ENCODE results near the gene FIBIN.

DNA sequence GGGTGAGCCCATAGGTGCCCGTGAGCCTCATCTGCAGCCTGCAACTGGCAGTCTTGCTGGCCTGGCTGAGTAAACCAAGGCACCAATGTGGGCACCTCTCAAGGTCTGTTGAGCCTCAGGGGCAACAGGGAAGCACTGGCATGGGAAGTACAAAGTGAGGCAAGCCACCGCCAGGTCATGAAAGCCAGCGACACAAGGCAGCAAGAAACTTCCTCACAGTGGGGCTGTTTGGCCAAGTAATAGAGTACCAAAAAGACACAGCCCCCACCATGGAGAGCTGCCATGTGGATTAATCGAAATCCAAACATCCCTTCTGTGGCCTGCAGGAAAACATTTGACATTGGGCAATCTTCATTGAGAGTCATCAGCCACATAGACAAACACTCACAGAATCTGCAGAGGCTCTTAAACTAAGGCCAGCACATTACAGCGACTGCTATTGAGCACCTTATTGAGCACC, 43.6 kb upstream of the FIBIN start:
- TF ChIP-seq, protein P1, sequence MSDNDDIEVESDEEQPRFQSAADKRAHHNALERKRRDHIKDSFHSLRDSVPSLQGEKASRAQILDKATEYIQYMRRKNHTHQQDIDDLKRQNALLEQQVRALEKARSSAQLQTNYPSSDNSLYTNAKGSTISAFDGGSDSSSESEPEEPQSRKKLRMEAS (CRISPR knock-in tag; IDR thresholded peaks at IDR 0.05), result no peak
- TF ChIP-seq, protein P2, sequence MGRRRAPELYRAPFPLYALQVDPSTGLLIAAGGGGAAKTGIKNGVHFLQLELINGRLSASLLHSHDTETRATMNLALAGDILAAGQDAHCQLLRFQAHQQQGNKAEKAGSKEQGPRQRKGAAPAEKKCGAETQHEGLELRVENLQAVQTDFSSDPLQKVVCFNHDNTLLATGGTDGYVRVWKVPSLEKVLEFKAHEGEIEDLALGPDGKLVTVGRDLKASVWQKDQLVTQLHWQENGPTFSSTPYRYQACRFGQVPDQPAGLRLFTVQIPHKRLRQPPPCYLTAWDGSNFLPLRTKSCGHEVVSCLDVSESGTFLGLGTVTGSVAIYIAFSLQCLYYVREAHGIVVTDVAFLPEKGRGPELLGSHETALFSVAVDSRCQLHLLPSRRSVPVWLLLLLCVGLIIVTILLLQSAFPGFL (CRISPR knock-in tag; IDR thresholded peaks at IDR 0.05; ENCODE audit: borderline replicate concordance), result no peak
- TF ChIP-seq, protein P3, sequence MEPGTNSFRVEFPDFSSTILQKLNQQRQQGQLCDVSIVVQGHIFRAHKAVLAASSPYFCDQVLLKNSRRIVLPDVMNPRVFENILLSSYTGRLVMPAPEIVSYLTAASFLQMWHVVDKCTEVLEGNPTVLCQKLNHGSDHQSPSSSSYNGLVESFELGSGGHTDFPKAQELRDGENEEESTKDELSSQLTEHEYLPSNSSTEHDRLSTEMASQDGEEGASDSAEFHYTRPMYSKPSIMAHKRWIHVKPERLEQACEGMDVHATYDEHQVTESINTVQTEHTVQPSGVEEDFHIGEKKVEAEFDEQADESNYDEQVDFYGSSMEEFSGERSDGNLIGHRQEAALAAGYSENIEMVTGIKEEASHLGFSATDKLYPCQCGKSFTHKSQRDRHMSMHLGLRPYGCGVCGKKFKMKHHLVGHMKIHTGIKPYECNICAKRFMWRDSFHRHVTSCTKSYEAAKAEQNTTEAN (CRISPR knock-in tag; IDR thresholded peaks at IDR 0.05), result no peak
- TF ChIP-seq, protein P4, sequence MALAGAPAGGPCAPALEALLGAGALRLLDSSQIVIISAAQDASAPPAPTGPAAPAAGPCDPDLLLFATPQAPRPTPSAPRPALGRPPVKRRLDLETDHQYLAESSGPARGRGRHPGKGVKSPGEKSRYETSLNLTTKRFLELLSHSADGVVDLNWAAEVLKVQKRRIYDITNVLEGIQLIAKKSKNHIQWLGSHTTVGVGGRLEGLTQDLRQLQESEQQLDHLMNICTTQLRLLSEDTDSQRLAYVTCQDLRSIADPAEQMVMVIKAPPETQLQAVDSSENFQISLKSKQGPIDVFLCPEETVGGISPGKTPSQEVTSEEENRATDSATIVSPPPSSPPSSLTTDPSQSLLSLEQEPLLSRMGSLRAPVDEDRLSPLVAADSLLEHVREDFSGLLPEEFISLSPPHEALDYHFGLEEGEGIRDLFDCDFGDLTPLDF (CRISPR knock-in tag; IDR thresholded peaks at IDR 0.05), result no peak
- TF ChIP-seq, protein P5, sequence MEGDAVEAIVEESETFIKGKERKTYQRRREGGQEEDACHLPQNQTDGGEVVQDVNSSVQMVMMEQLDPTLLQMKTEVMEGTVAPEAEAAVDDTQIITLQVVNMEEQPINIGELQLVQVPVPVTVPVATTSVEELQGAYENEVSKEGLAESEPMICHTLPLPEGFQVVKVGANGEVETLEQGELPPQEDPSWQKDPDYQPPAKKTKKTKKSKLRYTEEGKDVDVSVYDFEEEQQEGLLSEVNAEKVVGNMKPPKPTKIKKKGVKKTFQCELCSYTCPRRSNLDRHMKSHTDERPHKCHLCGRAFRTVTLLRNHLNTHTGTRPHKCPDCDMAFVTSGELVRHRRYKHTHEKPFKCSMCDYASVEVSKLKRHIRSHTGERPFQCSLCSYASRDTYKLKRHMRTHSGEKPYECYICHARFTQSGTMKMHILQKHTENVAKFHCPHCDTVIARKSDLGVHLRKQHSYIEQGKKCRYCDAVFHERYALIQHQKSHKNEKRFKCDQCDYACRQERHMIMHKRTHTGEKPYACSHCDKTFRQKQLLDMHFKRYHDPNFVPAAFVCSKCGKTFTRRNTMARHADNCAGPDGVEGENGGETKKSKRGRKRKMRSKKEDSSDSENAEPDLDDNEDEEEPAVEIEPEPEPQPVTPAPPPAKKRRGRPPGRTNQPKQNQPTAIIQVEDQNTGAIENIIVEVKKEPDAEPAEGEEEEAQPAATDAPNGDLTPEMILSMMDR (IDR thresholded peaks at IDR 0.05), result no peak
- TF ChIP-seq, protein P6, sequence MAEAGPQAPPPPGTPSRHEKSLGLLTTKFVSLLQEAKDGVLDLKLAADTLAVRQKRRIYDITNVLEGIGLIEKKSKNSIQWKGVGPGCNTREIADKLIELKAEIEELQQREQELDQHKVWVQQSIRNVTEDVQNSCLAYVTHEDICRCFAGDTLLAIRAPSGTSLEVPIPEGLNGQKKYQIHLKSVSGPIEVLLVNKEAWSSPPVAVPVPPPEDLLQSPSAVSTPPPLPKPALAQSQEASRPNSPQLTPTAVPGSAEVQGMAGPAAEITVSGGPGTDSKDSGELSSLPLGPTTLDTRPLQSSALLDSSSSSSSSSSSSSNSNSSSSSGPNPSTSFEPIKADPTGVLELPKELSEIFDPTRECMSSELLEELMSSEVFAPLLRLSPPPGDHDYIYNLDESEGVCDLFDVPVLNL (CRISPR knock-in tag; IDR thresholded peaks at IDR 0.05; ENCODE audit: borderline replicate concordance, low read depth), result no peak
- no peak for TF ChIP-seq ATF2 (CRISPR knock-in tag; IDR thresholded peaks at IDR 0.05; ENCODE audit: borderline replicate concordance, low read depth)
- TF ChIP-seq OVOL2 (CRISPR knock-in tag; IDR thresholded peaks at IDR 0.05; ENCODE audit: borderline replicate concordance), result no peak
- TF ChIP-seq ZNF281 (CRISPR knock-in tag; IDR thresholded peaks at IDR 0.05), result no peak
- TF ChIP-seq ATF1 (CRISPR knock-in tag; IDR thresholded peaks at IDR 0.05), result no peak
- TF ChIP-seq CBFB (CRISPR knock-in tag; IDR thresholded peaks at IDR 0.05; ENCODE audit: low read depth), result no peak
- TF ChIP-seq SMAD3 (CRISPR knock-in tag; IDR thresholded peaks at IDR 0.05; ENCODE audit: borderline replicate concordance), result no peak
- no peak for TF ChIP-seq SP1 (CRISPR knock-in tag; conservative IDR thresholded peaks at IDR 0.05)
- TF ChIP-seq FOXP1 (CRISPR knock-in tag; IDR thresholded peaks at IDR 0.05; ENCODE audit: borderline replicate concordance), result no peak
